SK-N-SH (cell line): ENCODE results near the gene SPOCK1. TPM values are rescaled to one million over a fixed set of nuclear protein-coding genes. Genes with fewer than 3 reads are reported as not detected.

ENCODE experiments used
- CTCF ChIA-PET: fragments of 300-600, 350-600 bp; formaldehyde crosslinking; extraction: SDS; loops from one replicate; lab custom pipeline; 2021; lab: Yijun Ruan, JAX
- POLR2A ChIA-PET: fragments of 350-600 bp; sonication (Branson Sonifier 250); formaldehyde crosslinking; extraction: SDS; loops from one replicate; lab custom pipeline; 2020; ENCODE audit warnings: antibody characterized with exemption, inconsistent platforms; lab: Yijun Ruan, JAX
- DNase-seq: peaks from one replicate; pipeline ENCODE4 v3.0.0; 2012
- H2AFZ ChIP-seq: fragments of 200-600 bp; sonication (generic); 2 replicates; pipeline ENCODE4 v1.8.1; 2016; ENCODE audit warnings: antibody characterized with exemption, mild to moderate bottlenecking, low read depth
- H3F3A ChIP-seq: fragments of 200-600 bp; sonication (generic); replicated peaks from 2 replicates; pipeline ENCODE3; 2016; ENCODE audit warnings: antibody characterized with exemption, mild to moderate bottlenecking; ENCODE audit not compliant: insufficient read depth
- H3K27ac ChIP-seq, 2 experiments: fragments of 200-500 bp in 1 of 2; fragments of 200-600 bp in 1 of 2; sonication (Bioruptor generic) in 1 of 2; sonication (generic), shearing (Covaris generic) in 1 of 2; 2 replicates each; pipeline versions ENCODE4 v1.5.1 to v1.6.1; 2014 to 2016; ENCODE audit warnings: low read depth in 2 of 2, inconsistent platforms in 1 of 2, low read length in 1 of 2, mild to moderate bottlenecking in 1 of 2, mixed read lengths in 1 of 2
- H3K27me3 ChIP-seq: fragments of 200-600 bp; sonication (generic), shearing (Covaris generic); 2 replicates; pipeline ENCODE4 v1.6.1; 2016; ENCODE audit warnings: mixed run types; ENCODE audit not compliant: insufficient read depth
- H3K36me3 ChIP-seq, 2 experiments: fragments of 200-500 bp in 1 of 2; fragments of 200-600 bp in 1 of 2; sonication (Bioruptor generic) in 1 of 2; sonication (generic) in 1 of 2; replicated peaks in 1 of 2; 2 replicates each; pipeline versions ENCODE3 to v1.5.1; 2014 to 2016; ENCODE audit warnings: low read length in 1 of 2, mild to moderate bottlenecking in 1 of 2; ENCODE audit not compliant: insufficient read depth in 2 of 2, control insufficient read depth in 1 of 2
- H3K4me1 ChIP-seq, 2 experiments: fragments of 200-500 bp in 1 of 2; fragments of 200-600 bp in 1 of 2; sonication (Bioruptor generic) in 1 of 2; sonication (generic), shearing (Covaris generic) in 1 of 2; 2 replicates each; pipeline versions ENCODE4 v1.5.1 to v1.6.1; 2014 to 2016; ENCODE audit warnings: low read depth in 1 of 2, low read length in 1 of 2, mixed run types in 1 of 2; ENCODE audit not compliant: insufficient read depth in 2 of 2, control insufficient read depth in 1 of 2
- H3K4me2 ChIP-seq: fragments of 200-600 bp; sonication (generic), shearing (Covaris generic); 2 replicates; pipeline ENCODE4 v1.6.1; 2017; ENCODE audit warnings: mixed run types
- H3K4me3 ChIP-seq, 2 experiments: fragments of 200-500 bp in 1 of 2; fragments of 200-600 bp in 1 of 2; sonication (Bioruptor generic) in 1 of 2; sonication (generic), shearing (Covaris generic) in 1 of 2; 2 replicates each; pipeline versions ENCODE4 v1.5.1 to v1.8.1; 2014 to 2016; ENCODE audit warnings: low read depth in 2 of 2, inconsistent platforms in 1 of 2, low read length in 1 of 2, mild to moderate bottlenecking in 1 of 2, mixed read lengths in 1 of 2, moderate library complexity in 1 of 2
- H3K79me2 ChIP-seq: fragments of 200-600 bp; sonication (generic); 2 replicates; pipeline ENCODE4 v1.8.1; 2017; ENCODE audit warnings: mild to moderate bottlenecking; ENCODE audit not compliant: insufficient read depth
- H3K9ac ChIP-seq: fragments of 200-600 bp; sonication (generic); 2 replicates; pipeline ENCODE4 v1.6.1; 2017; ENCODE audit warnings: mixed run types
- H3K9me2 ChIP-seq: fragments of 200-600 bp; sonication (generic); 2 replicates; pipeline ENCODE4 v1.6.1; 2017; ENCODE audit warnings: mixed run types
- H3K9me3 ChIP-seq: fragments of 200-600 bp; sonication (generic); 2 replicates; pipeline ENCODE4 v1.6.1; 2017; ENCODE audit warnings: mixed run types, mild to moderate bottlenecking, moderate library complexity
- H4K20me1 ChIP-seq: fragments of 200-600 bp; sonication (generic); 2 replicates; pipeline ENCODE4 v1.6.1; 2017; ENCODE audit warnings: mild to moderate bottlenecking, mixed run types; ENCODE audit not compliant: insufficient read depth
- FOSL2 ChIP-seq: IDR thresholded peaks from 2 replicates; pipeline ENCODE4 v1.4.0; 2012; ENCODE audit warnings: low read depth, mild to moderate bottlenecking, moderate library complexity, borderline replicate concordance
- FOXJ3 ChIP-seq: sonication (generic); formaldehyde crosslinking; IDR thresholded peaks from 2 replicates; pipeline ENCODE4 v1.5.1; 2020; ENCODE audit warnings: mild to moderate bottlenecking, missing genetic modification reagents
- FOXM1 ChIP-seq: IDR thresholded peaks from 2 replicates; pipeline ENCODE4 v1.4.0; 2012; ENCODE audit warnings: low read depth, mild to moderate bottlenecking
- MXI1 ChIP-seq: IDR thresholded peaks from 2 replicates; pipeline ENCODE4 v1.6.1; 2012; ENCODE audit warnings: mild to moderate bottlenecking, low read depth, low read length, improper control_type of control experiment
- NFIC ChIP-seq: IDR thresholded peaks from 2 replicates; pipeline ENCODE4 v1.4.0; 2012; ENCODE audit warnings: borderline replicate concordance
- NRF1 ChIP-seq: IDR thresholded peaks from 2 replicates; pipeline ENCODE4 v1.6.1; 2012; ENCODE audit warnings: low read depth, mild to moderate bottlenecking, low read length
- RXRA ChIP-seq: IDR thresholded peaks from 2 replicates; pipeline ENCODE4 v1.4.0; 2012; ENCODE audit warnings: low read depth, mild to moderate bottlenecking, borderline replicate concordance
- TCF12 ChIP-seq: IDR thresholded peaks from 2 replicates; pipeline ENCODE4 v1.4.0; 2012
- TEAD4 ChIP-seq: IDR thresholded peaks from 2 replicates; pipeline ENCODE4 v1.4.0; 2012; ENCODE audit warnings: mild to moderate bottlenecking, borderline replicate concordance; ENCODE audit not compliant: insufficient read depth
- WGBS: methylation state at CpG from one replicate; pipeline ENCODE4 v1.1.6; 2017; ENCODE audit warnings: low lambda C conversion rate; 5-methylcytosine and 5-hydroxymethylcytosine counted together
- polyA plus RNA-seq, 3 experiments: library from polyadenylated mRNA; depleted of rRNA; stranded (reverse); fragments of >200 nt; gene quantifications; 2 replicates each; pipeline ENCODE4 v1.2.3, GENCODE V29; 2012
- TF ChIP-seq, protein P1 (sequence below): fragments of 150-350 bp; IDR thresholded peaks from 2 replicates; pipeline ENCODE4 v1.6.1; 2016; ENCODE audit warnings: mild to moderate bottlenecking, low read depth, low read length
- TF ChIP-seq, protein P2 (sequence below): IDR thresholded peaks from 2 replicates; pipeline ENCODE4 v1.4.0; 2012; ENCODE audit warnings: low read depth, borderline replicate concordance
- TF ChIP-seq, protein P3 (sequence below): IDR thresholded peaks from 2 replicates; pipeline ENCODE4; 2012
- TF ChIP-seq, protein P4 (sequence below): IDR thresholded peaks from 2 replicates; pipeline ENCODE4 v1.4.0; 2012; ENCODE audit warnings: low read depth, borderline replicate concordance

SPOCK1 gene
- polyA plus RNA-seq, 1 of the 3 experiments (the other 2 are of a cell fraction), result 11.3 TPM

DNA sequence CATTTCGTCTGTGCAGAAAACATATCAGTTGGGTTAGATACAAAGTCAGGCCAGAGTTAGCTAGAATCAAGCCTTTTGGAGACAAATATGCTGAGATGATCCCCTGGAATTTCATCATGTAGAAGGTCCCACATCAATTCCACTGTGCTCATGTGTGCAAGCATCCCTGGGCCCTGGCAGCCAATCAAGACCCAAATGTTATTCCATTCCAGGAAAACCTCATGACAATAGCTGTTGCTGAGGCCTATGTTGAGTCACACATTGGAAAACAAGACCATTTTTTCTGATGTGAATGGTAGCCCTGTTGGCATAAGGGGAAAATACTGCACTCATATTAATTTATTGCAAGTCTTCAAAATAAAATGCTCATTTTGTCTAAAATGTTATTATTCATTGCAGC, 11.5 kb downstream of the SPOCK1 start:
- Histone ChIP-seq H2AFZ (no peak overlapping the region), H3F3A (peaks cover 30% of the 10 kb centered on the region)
- CTCF ChIA-PET, result interaction anchor here (1.0 kb wide), 1 partner anchor 11 kb away, joined by 4 read pairs; the partner anchor contains the start of gene SPOCK1
- DNase-seq, result no peak
- TF ChIP-seq MXI1 (no peak), FOSL2 (peak; percentile 31; the same call in 1 of the 2 replicates), NFIC (0 out of 2 replicates have a peak, but pooled peaks have one; percentile 22), NRF1 (no peak)
- TF ChIP-seq, protein P1, sequence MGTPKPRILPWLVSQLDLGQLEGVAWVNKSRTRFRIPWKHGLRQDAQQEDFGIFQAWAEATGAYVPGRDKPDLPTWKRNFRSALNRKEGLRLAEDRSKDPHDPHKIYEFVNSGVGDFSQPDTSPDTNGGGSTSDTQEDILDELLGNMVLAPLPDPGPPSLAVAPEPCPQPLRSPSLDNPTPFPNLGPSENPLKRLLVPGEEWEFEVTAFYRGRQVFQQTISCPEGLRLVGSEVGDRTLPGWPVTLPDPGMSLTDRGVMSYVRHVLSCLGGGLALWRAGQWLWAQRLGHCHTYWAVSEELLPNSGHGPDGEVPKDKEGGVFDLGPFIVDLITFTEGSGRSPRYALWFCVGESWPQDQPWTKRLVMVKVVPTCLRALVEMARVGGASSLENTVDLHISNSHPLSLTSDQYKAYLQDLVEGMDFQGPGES, result no peak
- TF ChIP-seq, protein P2, sequence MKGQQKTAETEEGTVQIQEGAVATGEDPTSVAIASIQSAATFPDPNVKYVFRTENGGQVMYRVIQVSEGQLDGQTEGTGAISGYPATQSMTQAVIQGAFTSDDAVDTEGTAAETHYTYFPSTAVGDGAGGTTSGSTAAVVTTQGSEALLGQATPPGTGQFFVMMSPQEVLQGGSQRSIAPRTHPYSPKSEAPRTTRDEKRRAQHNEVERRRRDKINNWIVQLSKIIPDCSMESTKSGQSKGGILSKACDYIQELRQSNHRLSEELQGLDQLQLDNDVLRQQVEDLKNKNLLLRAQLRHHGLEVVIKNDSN, result no peak
- TF ChIP-seq, protein P3, sequence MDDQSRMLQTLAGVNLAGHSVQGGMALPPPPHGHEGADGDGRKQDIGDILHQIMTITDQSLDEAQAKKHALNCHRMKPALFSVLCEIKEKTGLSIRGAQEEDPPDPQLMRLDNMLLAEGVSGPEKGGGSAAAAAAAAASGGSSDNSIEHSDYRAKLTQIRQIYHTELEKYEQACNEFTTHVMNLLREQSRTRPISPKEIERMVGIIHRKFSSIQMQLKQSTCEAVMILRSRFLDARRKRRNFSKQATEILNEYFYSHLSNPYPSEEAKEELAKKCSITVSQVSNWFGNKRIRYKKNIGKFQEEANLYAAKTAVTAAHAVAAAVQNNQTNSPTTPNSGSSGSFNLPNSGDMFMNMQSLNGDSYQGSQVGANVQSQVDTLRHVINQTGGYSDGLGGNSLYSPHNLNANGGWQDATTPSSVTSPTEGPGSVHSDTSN, result no peak
- TF ChIP-seq, protein P4, sequence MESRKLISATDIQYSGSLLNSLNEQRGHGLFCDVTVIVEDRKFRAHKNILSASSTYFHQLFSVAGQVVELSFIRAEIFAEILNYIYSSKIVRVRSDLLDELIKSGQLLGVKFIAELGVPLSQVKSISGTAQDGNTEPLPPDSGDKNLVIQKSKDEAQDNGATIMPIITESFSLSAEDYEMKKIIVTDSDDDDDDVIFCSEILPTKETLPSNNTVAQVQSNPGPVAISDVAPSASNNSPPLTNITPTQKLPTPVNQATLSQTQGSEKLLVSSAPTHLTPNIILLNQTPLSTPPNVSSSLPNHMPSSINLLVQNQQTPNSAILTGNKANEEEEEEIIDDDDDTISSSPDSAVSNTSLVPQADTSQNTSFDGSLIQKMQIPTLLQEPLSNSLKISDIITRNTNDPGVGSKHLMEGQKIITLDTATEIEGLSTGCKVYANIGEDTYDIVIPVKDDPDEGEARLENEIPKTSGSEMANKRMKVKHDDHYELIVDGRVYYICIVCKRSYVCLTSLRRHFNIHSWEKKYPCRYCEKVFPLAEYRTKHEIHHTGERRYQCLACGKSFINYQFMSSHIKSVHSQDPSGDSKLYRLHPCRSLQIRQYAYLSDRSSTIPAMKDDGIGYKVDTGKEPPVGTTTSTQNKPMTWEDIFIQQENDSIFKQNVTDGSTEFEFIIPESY, result no peak
- TF ChIP-seq, all 33 proteins: peak for 2
- peaks cover 0 to 3% of the 10 kb centered on the region in 2 experiments for H3K36me3 ChIP-seq
- H3K4me2 ChIP-seq, result 0 out of 2 replicates have a peak overlapping the region, but pooled peaks have one; percentile 9
- POLR2A ChIA-PET, result no interaction called here
- H3K4me3 ChIP-seq, result no peak overlapping the region
- H3K79me2 ChIP-seq, result peaks cover 86% of the 10 kb centered on the region
- H3K27ac ChIP-seq, result peak overlapping the region in 1 of 2 experiments; percentile 77; a peak in 2 of 4 replicates
- no peaks in the 10 kb centered on the region for H3K27me3 ChIP-seq
- H3K9ac ChIP-seq, result no peak overlapping the region
- H3K4me1 ChIP-seq, result peaks cover 0 to 16% of the 10 kb centered on the region in 2 experiments; a peak in 2 of 4 replicates
- WGBS, result 91% methylated on average over 1 of the region's 1 CpG
- H3K9me3 ChIP-seq, result no peaks in the 10 kb centered on the region
- no peaks in the 10 kb centered on the region for H3K9me2 ChIP-seq
- H4K20me1 ChIP-seq, result no peaks in the 10 kb centered on the region

- ChIA-PET POLR2A (no interaction called here), CTCF (no interaction called here)
- no peaks in the 10 kb centered on the region for H4K20me1 ChIP-seq
- peaks cover 0 to 3% of the 10 kb centered on the region in 2 experiments for H3K36me3 ChIP-seq
- H3K9ac ChIP-seq, result no peak overlapping the region
- peaks cover 21% of the 10 kb centered on the region for H3F3A ChIP-seq
- peaks cover 86% of the 10 kb centered on the region for H3K79me2 ChIP-seq
- TF ChIP-seq TEAD4 (no peak), FOXM1 (no peak), TCF12 (peak; percentile 70), FOXJ3 (no peak), RXRA (no peak), FOSL2 (peak; percentile 49; the same call in 1 of the 2 replicates)
- TF ChIP-seq, protein P3, result 0 out of 2 replicates have a peak, but pooled peaks have one; percentile 11
- H3K4me2 ChIP-seq, result no peak overlapping the region
- no peak overlapping the region for H3K4me3 ChIP-seq
- H3K27ac ChIP-seq, result peak overlapping the region in 1 of 2 experiments; percentile 77; a peak in 2 of 4 replicates
- WGBS, result 33% methylated on average over 2 of the region's 2 CpGs
- no peaks in the 10 kb centered on the region for H3K27me3 ChIP-seq
- no peak for DNase-seq
- peaks cover 0 to 16% of the 10 kb centered on the region in 2 experiments; a peak in 2 of 4 replicates for H3K4me1 ChIP-seq
- H3K9me3 ChIP-seq, result no peaks in the 10 kb centered on the region
- H3K9me2 ChIP-seq, result no peaks in the 10 kb centered on the region
- H2AFZ ChIP-seq, result no peak overlapping the region
These were observed 12.4 kb downstream of the SPOCK1 start for GRCh38 chr5:137486707-137487106.
